ENCODE data around the gene DOCK11.

The DOCK11 gene

DNA sequence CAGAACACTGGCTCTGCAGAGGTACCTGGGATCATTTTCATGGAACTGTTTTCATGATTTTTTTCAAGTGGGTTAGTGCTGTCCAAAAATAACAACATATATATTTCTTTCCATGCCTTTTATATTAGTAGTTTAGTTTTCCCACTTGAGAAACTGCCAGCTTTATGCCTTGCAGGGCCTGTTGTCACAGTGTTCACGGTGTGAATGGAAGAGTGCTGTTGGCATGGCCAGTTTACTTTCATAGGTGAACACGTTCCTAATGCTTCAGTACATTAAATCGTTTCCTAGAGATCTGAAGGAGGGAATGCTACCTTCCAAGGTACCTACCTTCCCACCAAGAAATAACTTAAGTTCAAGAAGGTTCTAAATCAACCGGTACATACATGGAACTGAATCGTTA, 12.6 kb downstream of the DOCK11 start:
- DNase-seq (ENCODE audit: low read depth), result no peak
- TF ChIP-seq, protein P1, sequence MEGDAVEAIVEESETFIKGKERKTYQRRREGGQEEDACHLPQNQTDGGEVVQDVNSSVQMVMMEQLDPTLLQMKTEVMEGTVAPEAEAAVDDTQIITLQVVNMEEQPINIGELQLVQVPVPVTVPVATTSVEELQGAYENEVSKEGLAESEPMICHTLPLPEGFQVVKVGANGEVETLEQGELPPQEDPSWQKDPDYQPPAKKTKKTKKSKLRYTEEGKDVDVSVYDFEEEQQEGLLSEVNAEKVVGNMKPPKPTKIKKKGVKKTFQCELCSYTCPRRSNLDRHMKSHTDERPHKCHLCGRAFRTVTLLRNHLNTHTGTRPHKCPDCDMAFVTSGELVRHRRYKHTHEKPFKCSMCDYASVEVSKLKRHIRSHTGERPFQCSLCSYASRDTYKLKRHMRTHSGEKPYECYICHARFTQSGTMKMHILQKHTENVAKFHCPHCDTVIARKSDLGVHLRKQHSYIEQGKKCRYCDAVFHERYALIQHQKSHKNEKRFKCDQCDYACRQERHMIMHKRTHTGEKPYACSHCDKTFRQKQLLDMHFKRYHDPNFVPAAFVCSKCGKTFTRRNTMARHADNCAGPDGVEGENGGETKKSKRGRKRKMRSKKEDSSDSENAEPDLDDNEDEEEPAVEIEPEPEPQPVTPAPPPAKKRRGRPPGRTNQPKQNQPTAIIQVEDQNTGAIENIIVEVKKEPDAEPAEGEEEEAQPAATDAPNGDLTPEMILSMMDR (IDR thresholded peaks at IDR 0.05; ENCODE audit: low read depth, low read length, missing control alignments), result no peak
- in situ Hi-C loops (cut with HindIII; ENCODE audit: low sequenced_read_pairs), result no loop called here
- H3K4me3 ChIP-seq (ENCODE audit: low read depth, low read length), result no peak overlapping the region

DNA sequence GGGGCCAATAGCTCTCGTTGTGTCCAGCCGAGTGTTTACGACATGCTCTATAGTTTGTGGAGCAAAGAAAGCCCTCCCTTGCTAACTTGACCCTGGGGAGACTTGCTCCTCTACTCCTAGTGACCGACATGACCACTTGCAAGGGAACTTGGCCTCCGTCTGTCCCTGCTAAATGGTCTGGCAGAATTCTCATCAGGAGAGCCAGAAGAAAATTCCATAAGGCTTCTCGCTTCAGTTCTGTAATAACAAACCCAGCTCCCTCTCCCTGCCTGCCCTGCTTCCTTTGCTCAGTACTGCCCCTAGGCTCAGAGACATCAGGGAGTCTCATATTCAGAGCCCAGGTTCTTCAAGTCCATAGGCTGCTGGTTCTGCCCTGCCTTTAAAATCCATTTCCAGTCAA, 13.0 kb downstream of the DOCK11 start:
- in situ Hi-C loops (cut with HindIII; ENCODE audit: low sequenced_read_pairs), result no loop called here
- DNase-seq (ENCODE audit: low read depth), result no peak
- no peak overlapping the region for H3K4me3 ChIP-seq (ENCODE audit: low read depth, low read length)
- TF ChIP-seq, protein P1 (IDR thresholded peaks at IDR 0.05; ENCODE audit: low read depth, low read length, missing control alignments), result peak; percentile 16

DNA sequence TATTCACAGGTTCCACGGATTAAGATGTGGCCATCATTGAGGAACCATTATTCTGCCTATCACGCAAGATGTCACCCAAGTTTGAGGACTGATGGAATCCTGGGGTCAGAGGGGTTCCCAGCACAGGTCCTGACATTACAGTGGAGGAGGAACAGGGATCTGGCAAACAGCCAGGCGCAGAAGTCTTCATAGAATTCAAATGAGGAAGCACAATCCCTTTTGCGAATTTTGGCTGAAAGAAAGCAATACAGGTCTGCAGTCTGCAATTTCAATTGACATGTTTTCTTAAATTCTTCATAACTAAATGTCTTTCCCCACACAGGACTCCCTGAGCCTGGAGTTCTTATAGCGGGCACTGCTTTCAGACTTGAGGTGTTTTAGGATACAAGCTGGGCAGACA, 14.5 kb downstream of the DOCK11 start:
- TF ChIP-seq, protein P1 (IDR thresholded peaks at IDR 0.05; ENCODE audit: low read depth, low read length, missing control alignments), result no peak
- no peak for DNase-seq (ENCODE audit: low read depth)
- in situ Hi-C loops (cut with HindIII; ENCODE audit: low sequenced_read_pairs), result no loop called here
- H3K4me3 ChIP-seq (ENCODE audit: low read depth, low read length), result no peak overlapping the region

DNA sequence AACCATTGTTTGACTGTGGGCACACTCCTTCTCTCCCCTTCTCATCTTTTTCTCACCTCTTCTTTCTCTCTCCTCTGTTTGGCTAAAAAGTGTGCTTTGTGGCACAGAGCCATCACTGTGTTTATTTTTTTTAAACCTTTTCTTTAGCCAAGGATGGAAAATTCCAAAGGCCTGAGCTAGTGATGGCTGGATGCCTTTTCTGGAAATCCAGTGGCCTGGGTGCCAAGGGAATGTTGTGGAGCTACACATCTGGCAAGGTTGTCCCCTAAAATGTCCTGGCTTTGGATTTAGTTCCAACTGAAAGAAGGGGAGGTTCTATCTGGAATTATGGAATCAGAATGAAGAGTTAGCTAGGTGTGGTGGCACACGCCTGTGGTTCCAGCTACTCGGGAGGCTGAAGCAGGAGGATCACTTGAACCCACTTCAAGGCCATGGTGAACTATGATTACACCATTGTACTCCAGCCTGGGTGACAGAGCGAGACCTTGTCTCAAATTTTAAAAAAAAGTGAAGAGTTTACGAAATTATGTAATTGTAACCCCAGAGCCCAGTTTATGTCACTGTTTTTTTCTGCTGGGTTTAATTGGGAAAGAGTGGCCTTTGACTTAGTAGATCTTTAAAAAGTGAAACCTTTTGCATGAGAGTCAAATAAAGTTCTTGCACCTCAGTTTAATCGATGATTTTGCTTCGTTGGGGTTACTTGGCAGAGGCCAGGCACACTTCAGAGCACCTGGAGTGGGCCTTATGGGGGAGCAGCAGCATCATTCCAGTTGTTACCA, 17.7 kb downstream of the DOCK11 start:
- TF ChIP-seq, protein P1 (IDR thresholded peaks at IDR 0.05; ENCODE audit: low read depth, low read length, missing control alignments), result no peak
- no peak overlapping the region for H3K4me3 ChIP-seq (ENCODE audit: low read depth, low read length)
- DNase-seq (ENCODE audit: low read depth), result no peak
- in situ Hi-C loops (cut with HindIII; ENCODE audit: low sequenced_read_pairs), result no loop called here

DNA sequence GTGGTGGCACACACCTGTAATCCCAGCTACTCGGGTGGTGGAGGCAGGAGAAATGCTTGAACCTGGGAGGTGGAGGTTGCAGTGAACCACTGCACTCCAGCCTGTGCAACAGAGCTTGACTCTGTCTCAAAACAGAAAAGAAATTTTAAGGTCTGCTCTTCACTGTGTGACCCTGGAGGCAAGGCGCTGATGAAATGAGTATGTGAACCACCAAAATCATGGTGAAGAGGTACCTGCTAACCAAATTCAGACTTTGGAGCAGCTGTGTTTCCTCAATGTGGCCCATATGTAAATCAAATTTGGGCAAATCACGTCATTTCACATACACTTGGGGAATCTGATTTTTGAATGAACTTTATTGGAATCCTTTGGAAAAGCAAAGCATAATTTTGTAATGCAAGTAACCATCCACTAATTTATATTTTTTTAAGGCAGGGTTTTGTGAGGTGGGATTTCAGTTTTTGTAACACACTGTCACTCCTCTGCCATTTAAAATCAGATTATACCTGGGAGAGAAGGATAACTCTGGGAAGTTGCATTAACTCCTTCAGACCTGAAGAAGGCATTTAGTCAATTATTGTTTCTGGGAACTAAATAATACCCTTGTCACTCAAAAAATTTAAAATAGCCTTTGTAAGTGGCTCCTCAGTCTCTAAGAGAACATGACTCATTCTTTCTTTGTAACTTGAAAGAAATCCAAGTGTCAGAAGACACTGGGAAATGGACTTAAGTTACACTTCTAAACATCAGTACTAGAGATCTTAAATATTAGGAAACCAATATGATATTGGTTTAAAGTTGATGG, 24.0 kb downstream of the DOCK11 start:
- DNase-seq (ENCODE audit: low read depth), result no peak
- H3K4me3 ChIP-seq (ENCODE audit: low read depth, low read length), result no peak overlapping the region
- in situ Hi-C loops (cut with HindIII; ENCODE audit: low sequenced_read_pairs), result no loop called here
- TF ChIP-seq, protein P1 (IDR thresholded peaks at IDR 0.05; ENCODE audit: low read depth, low read length, missing control alignments), result no peak

DNA sequence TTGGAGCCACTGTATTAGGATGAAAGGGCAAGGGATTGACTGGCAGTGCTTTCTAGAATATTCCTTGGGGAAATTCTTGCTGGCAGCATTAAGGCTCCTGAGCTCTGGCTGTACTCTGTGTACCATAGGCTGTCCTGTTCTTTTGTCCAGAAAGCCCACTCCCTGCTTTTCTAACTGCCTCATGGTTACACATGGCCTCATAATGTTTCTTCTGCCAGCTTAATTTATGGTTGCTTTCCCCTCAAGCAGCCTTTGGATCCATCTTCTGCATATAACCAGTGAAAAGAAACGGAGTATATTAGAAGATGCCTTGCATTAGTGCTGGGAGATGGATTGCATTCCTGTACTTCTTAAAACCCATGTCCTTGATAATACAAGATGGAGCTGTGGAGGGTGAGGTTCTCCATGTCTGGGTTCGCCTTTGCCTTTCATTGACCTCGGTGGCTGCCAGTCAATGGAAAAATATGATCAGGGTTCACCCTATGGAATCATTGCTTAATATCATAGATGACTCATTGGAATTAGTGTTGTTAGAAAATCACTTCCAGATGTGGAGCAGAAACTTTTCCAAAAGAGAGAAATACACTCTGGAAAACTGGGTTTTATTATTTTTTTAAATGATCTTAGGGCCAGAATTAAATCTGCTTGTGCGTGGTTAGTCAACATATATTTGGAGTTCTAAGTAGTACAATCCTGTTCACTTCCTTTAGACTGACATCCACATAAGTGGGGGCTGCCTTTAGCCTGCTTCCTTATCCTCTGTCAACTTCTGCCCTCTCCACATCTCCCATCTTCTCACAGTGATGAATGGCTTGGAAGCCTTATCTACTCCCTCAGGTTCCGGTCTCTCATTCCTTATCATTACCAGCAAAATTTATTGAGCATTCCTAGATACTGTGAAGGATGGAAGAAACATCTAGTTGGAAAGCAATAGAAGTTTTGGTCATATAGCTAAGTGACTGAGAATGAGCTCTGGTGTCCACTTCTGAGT, 24.9 kb downstream of the DOCK11 start:
- DNase-seq (ENCODE audit: low read depth), result peak; percentile 23
- TF ChIP-seq, protein P1 (IDR thresholded peaks at IDR 0.05; ENCODE audit: low read depth, low read length, missing control alignments), result no peak
- in situ Hi-C loops (cut with HindIII; ENCODE audit: low sequenced_read_pairs), result no loop called here
- H3K4me3 ChIP-seq (ENCODE audit: low read depth, low read length), result no peak overlapping the region

Measured in astrocyte of the cerebellum (primary cell).